GM18498 (cell line): ENCODE measurements around the gene USP53.
"Not testable (repeated sequence)": the region's sequence is repeated elsewhere in the genome, so short reads cannot be mapped to it uniquely, and the experiment has no call there.

ENCODE experiments used
- ATAC-seq: cut with Tn5 transposase; IDR thresholded peaks from one replicate; pipeline ENCODE4 v1.9.1; 2021; ENCODE audit warnings: mild to moderate bottlenecking, moderate library complexity; ENCODE audit not compliant: unreplicated experiment

The USP53 gene

DNA sequence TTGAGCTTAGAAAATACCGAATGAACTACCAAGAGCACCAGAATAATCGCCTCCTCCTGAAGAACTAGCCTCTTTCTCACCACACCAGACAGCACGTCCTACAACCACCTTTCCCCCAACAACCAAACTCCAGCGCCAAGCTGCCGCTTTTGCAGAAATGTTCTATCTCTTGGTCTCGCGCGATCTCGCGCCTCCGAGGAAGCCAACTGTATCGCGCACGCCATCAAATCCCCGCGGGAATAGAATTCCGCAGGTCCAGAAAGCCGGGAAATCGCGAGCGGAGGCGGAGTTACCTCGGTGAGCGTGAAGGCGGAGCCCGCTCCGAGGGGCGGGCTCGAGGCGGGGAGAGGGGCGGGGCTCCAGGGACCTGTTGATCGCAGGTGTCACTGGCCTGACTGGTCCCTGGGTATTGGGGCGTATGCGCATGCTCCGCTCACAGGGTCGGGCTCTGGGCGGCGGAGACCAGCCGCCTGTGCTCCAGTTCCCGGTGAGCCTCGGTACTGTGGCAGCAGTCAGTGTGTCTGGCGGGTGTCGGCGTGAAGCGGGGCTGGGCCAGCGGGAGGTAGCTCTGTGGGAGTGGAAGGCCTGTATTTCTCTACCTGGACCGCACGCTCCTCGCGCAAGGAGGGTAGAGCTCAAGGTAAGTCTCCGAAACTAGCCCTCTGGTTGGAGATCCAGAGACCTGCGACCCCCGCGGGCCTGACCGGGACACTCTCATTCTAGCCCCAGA is at the start of gene USP53:
USP53 (plus strand) TSS at position 480 of the 730 bp plus-strand sequence. CDS start 27,047 bp downstream, outside the sequence.
- ATAC-seq = peak; percentile 96

DNA sequence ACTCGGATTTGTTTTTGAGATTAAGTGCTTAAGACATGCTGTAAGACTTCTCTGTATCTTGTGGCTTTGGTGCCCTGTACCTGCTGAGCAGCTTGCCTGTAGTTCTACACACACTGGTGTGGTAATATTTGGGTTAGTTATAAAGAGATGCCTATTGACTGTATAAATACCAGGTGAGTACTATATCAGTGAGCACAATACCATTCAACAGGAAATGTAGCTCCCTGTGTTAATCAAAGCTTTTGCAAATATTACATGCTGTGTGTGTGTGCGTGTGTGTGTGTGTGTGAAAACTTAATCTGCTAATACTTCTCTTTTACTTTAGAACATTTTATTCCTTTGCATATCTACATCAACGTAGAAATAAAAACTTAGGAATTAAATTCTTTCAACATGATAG is 46.7 kb upstream of the USP53 start:
- no peak for ATAC-seq

- no peak for ATAC-seq
These were observed 42.3 kb upstream of the USP53 start for GRCh38 chr4:119170195-119170594.

DNA sequence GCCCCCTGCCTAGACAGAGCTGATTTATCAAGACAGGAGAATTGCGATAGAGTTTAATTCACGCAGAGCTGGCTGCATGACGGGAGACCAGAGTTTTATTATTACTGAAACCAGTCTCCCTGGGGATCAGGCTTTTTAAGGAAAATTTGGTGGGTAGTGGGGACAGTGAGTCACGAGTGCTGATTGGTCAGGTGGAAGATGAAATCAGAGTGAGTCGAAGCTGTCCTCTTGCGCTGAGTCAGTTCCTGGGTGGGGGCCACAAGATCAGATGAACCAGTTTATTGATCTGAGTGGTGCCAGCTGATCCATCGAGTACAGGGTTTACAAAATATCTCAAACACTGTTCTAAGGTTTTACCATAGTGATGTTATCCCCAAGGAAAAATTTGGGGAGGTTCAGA is 40.3 kb upstream of the USP53 start:
- no peak for ATAC-seq

DNA sequence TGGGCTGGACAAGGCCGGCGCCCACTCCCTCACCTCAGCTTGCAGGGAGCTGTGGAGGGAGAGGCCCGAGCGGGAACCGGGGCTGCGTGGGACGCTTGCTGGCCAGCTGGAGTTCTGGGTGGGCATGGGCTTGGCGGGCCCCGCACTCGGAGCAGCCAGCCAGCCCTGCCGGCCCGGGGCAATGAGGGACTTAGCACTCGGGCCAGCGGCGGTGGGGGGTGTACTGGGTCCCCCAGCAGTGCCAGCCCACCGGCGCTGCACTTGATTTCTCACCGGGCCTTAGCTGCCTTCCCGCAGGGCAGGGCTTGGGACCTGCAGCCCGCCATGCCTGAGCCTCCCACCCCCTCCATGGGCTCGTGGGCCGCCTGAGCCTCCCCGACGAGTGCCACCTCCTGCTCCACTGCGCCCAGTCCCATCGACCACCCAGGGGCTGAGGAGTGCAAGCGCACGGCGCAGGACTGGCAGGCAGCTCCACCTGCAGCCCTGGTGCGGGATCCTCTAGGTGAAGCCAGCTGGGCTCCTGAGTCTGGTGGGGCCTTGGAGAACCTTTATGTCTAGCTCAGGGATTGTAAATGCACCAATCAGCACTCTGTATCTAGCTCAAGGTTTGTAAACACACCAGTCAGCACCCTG is 38.7 kb upstream of the USP53 start:
- ATAC-seq = not testable (repeated sequence)

- no peak for ATAC-seq
These were observed 33.5 kb upstream of the USP53 start for GRCh38 chr4:119179011-119179410.

GRCh38 chr4:119184128-119184527 is 28.4 kb upstream of the USP53 start:
- no peak for ATAC-seq

DNA sequence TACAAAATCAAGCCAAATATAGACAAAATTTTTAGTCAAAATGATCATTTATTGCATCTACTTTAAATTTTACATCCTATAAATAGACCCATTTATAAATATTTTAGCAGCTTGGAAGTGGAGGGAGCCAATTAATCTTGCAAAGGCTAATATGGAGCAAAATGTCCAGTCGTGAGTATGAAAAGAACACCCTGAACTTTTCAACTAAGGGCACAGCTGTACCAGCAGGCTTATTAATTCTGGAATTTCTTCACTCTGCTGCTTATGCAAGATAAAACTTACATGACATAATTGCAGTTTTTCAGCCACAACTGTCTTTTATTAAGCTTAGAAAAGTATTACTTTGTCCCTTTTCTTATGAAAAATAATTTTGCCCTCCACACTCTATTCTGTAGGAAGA is 22.9 kb upstream of the USP53 start:
- ATAC-seq = no peak

- ATAC-seq = no peak
These were observed 22.2 kb upstream of the USP53 start for GRCh38 chr4:119190354-119190753.

- no peak for ATAC-seq
These were observed 21.0 kb upstream of the USP53 start for GRCh38 chr4:119191505-119191904.

DNA sequence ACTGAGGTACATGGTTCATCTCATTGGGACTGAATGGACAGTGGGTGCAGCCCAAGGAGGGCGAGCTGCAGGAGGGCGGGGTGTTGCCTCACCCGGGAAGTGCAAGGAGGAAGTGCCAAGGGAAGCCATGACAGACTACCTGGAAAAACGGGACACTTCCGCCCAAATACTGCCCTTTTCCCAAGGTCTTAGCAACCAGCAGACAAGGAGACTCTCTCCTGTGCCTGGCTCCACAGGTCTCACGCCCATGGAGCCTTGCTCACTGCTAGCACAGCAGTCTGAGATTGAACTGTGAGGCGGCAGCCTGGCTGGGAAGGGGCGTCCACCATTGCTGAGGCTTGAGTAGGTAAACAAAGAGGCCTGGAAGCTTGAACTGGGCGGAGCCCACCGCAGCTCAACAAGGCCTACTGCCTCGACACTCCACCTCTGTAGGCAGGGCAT is 14.7 kb upstream of the USP53 start:
- ATAC-seq = no peak

DNA sequence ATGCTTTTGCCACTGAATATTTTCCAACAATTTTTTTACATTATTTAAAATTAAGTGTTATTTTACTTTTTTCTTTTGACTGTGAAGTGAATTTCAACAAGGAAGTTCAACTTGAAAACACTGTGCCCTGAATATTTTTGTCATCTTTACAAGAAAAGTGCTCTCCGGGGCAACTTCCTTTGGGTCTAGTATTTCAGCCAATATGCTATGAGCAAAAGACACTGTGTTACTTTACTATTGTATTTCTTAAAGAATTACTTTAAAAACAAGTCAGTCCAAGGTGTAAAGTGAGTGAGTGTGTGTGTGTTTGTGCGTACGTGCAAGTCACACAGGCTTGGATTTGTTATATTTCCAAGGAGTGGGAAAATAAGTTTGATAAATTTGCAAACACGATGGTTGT is 7.6 kb upstream of the USP53 start:
- no peak for ATAC-seq

- ATAC-seq = no peak
These were observed 6.8 kb upstream of the USP53 start for GRCh38 chr4:119205690-119206089.

- no peak for ATAC-seq
These were observed 6.3 kb upstream of the USP53 start for GRCh38 chr4:119206178-119206577.

- no peak for ATAC-seq
These were observed 5.5 kb upstream of the USP53 start for GRCh38 chr4:119207051-119207450.

DNA sequence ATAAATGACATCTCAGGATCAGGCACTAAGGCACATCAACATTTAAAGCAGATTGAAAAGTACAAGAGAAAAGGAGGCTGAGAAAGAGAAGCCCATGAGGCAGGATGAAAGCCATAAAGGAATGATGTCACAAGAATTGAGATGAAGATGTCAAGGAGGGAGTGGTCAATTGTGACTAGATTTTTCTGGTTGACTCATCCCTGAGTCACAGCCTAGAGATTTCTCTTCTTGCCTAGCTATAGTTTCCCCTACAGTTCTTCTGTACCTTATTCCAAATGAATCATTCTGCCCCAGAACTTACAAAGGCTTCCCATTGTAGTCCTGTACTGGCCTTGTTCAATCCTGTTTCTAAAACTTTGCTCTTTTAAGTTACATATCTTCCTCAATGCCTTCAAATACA is 3.4 kb upstream of the USP53 start:
- no peak for ATAC-seq

- ATAC-seq = no peak
These were observed 2.9 kb upstream of the USP53 start for GRCh38 chr4:119209586-119209985.

DNA sequence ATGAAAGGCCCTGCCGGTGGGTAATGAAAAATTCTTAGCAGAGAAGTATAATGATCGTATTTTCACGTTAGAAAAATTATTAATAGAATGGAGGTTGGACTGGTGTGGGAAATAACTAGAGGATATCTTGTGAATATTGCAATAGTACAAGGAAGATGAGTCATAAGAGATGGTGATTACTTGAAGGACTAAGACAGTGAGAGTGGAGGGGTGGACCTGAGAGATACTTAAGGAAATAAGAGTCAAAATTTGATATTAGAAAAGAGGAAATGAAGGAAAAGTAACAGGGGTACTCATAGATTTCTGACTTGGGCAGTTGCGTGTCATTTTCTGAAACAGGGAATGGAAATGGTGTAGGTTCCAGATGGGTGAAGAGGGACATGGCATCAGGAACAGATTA is 1.7 kb upstream of the USP53 start:
- ATAC-seq = no peak

DNA sequence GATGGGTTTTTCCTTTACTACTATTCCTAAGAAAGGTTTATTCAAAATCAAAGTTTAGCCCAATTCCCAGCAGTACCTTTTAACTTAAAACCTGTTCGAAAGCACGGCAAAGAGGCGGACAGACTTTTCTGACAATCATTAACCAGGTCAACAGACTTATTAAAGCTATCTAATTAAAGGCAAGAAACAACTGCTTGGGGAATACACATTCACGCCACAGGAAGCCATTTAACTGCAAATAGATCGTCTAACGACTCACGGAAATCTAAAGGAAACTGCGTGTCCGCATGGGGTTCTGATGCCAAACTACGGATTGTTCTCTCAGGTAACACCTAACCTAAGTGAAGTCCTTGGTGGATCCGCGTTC is 663 bp upstream of the USP53 start:
- ATAC-seq = peak; percentile 18

DNA sequence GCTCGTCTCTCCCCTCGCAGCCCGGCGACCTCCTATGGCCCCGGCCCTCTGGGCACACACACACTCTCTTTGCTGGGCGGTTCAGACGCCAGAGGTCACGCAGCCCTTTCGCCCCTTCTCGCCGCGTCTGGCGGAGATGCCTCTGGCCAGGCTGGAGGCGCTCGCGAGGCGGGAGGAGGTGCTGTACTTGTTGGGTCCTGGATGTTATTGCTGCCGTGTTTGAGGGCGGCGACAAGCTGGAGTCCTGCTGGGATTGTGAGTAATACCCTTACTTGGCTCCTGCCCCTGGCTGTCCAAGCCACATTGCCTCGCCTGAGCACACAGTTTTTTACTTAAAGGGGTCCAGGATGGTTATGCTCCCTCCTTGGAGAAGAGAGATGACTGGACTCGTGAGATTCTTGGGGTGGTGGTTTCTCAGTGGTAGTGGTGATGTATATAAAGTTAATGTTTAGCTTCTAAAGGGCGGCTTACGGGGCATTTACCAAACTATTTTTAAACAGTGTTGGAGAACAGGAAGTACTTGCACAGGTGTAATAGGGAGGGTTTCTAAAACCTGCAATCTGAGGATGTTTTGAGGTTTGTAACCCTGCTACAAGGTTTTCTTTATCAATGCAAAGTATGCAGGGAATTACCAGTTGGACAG is 572 bp downstream of the USP53 start:
- ATAC-seq = peak; percentile 59

- ATAC-seq = no peak
These were observed 5.6 kb downstream of the USP53 start for GRCh38 chr4:119218093-119218492.

DNA sequence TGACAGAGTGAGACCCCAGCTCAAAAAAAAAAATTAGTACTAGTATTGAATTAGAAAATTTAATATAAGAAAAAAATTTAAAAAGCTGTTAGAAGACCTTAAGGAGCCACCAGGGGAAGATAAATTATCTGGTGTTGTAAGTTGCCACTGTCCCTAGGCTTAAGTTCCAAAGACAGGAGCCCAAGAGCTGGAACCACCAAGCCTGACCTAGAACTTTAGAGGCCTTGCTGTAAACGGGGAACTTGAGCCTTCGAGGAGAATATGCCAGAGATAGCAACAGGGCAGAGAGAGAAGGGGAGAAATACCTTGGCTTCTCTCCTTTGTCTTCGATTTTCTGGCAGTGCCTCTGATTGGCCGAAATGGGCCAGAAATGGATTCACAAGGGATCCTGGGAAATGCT is 8.9 kb downstream of the USP53 start:
- no peak for ATAC-seq
